Panc1 (cell line): ENCODE results near the gene METTL9. TPM values are rescaled to one million over a fixed set of nuclear protein-coding genes. Genes with fewer than 3 reads are reported as not detected.
"Not testable (repeated sequence)": the region's sequence is repeated elsewhere in the genome, so short reads cannot be mapped to it uniquely, and the experiment has no call there.

Experiments used
- ATAC-seq: fragments of 200-7000 bp; cut with Tn5 transposase; 2 replicates; pipeline ENCODE4 v1.9.1; 2020; ENCODE audit warnings: mild to moderate bottlenecking, moderate library complexity
- BruUV-seq: library from RNA; stranded (reverse); fragments of 400-500 nt; replicated peaks from 2 replicates; lab custom pipeline; 2021; lab: Mats Ljungman, UMichigan
- CTCF ChIA-PET: fragments of 300-600 bp; sonication (Branson Sonifier 250); formaldehyde crosslinking; loops from one replicate; lab custom pipeline; 2022; ENCODE audit warnings: antibody characterized with exemption; lab: Charles Lee
- POLR2A ChIA-PET: fragments of 300-600 bp; sonication (Branson Sonifier 250); formaldehyde crosslinking; loops from one replicate; lab custom pipeline; 2022; ENCODE audit warnings: antibody characterized with exemption; lab: Charles Lee
- DNase-seq: peaks from one replicate; pipeline ENCODE4 v3.0.0-alpha.2; 2010; ENCODE audit warnings: low read depth, low spot score
- H3K27ac ChIP-seq: 2 replicates; pipeline ENCODE4 v1.5.1; 2011; ENCODE audit warnings: mild to moderate bottlenecking, low read length, inconsistent platforms
- H3K27me3 ChIP-seq: fragments of 200-500 bp; sonication (Bioruptor generic); 2 replicates; pipeline ENCODE4 v1.6.0; 2014; ENCODE audit warnings: low read length, inconsistent platforms; ENCODE audit not compliant: control insufficient read depth, insufficient read depth
- H3K36me3 ChIP-seq: fragments of 200-500 bp; sonication (Bioruptor generic); 2 replicates; pipeline ENCODE4 v1.5.1; 2014; ENCODE audit warnings: inconsistent platforms, mild to moderate bottlenecking, low read length, moderate library complexity; ENCODE audit not compliant: control insufficient read depth, insufficient read depth
- H3K4me1 ChIP-seq: 2 replicates; pipeline ENCODE4 v1.5.1; 2011; ENCODE audit warnings: inconsistent platforms, mild to moderate bottlenecking, low read length, moderate library complexity; ENCODE audit not compliant: control insufficient read depth, insufficient read depth
- H3K4me3 ChIP-seq, 2 experiments: 2 replicates each; pipeline ENCODE4 v1.5.1; 2011 to 2012; ENCODE audit warnings: low read depth in 2 of 2, low read length in 2 of 2, mild to moderate bottlenecking in 2 of 2, inconsistent platforms in 1 of 2, moderate library complexity in 1 of 2
- H3K9me3 ChIP-seq: fragments of 200-500 bp; sonication (Bioruptor generic); 2 replicates; pipeline ENCODE4 v1.5.1; 2014; ENCODE audit warnings: low read depth, mild to moderate bottlenecking, inconsistent platforms, low read length, moderate library complexity; ENCODE audit not compliant: control insufficient read depth, insufficient read depth
- POLR2AphosphoS5 ChIP-seq: IDR thresholded peaks from 2 replicates; pipeline ENCODE4 v1.6.1; 2012; ENCODE audit warnings: mild to moderate bottlenecking, low read depth, low read length, moderate library complexity
- SIN3A ChIP-seq: IDR thresholded peaks from 2 replicates; pipeline ENCODE4 v1.6.1; 2012; ENCODE audit warnings: low read depth, mild to moderate bottlenecking, low read length, moderate library complexity, borderline replicate concordance; ENCODE audit not compliant: insufficient read depth
- TCF7L2 ChIP-seq: IDR thresholded peaks from 2 replicates; pipeline ENCODE4 v1.6.1; 2011; ENCODE audit warnings: mild to moderate bottlenecking, low read depth, low read length, inconsistent platforms
- in situ Hi-C: cut with HindIII; loops from 2 replicates; pipeline ENCODE4 v1.10.0; 2016; ENCODE audit warnings: low sequenced_read_pairs, low pct_unique_long_range_greater_than_20kb
- intact Hi-C: fragments of 100-400 bp; cut with micrococcal nuclease; formaldehyde crosslinking; loops from one replicate; pipeline ENCODE4 v1.10.0; 2022; ENCODE audit not compliant: unreplicated experiment
- total RNA-seq: library from RNA; stranded (reverse); gene quantifications from one replicate; pipeline ENCODE4 v1.2.1, GENCODE V29; 2021; ENCODE audit not compliant: unreplicated experiment
- TF ChIP-seq, protein P1 (sequence below), 2 experiments: IDR thresholded peaks; 2 replicates each; pipeline ENCODE4 v1.6.1; 2011 to 2012; ENCODE audit warnings: low read depth in 2 of 2, control low read depth in 1 of 2, low read length in 1 of 2, mild to moderate bottlenecking in 1 of 2, moderate library complexity in 1 of 2; ENCODE audit not compliant: insufficient read depth in 1 of 2
- TF ChIP-seq, protein P2 (sequence below): fragments of 450-650 bp; IDR thresholded peaks from 2 replicates; pipeline ENCODE4 v1.5.1; 2017; ENCODE audit warnings: mild to moderate bottlenecking

Gene METTL9
- total RNA-seq, 1 experiment from 2014 or later: 86.1 TPM

DNA sequence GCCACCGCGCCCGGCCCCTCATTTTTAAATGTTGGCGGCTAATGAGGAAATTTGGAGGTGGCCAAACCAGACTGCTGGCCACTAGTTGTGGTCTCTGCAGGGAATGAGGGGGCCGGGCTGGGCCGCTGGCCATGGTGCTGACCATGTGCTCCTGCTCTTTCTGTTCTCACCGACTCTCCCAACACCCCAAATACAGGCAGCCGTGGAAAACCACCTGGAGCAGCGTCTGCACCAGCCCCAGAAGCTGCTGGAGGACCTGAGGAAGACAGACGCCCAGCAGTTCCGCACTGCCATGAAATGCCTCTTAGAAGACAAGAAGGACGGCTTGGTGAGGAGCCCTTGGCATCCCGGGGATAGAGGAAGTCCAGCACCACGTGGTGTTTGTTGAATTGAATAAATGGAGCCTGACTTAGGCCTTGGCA lies 85.7 kb downstream of the METTL9 start:
- Histone ChIP-seq H3K9me3 (no peaks in the 10 kb centered on the region), H3K36me3 (no peaks in the 10 kb centered on the region), H3K4me1 (no peaks in the 10 kb centered on the region), H3K27me3 (peaks cover 7% of the 10 kb centered on the region; the same call in 1 of the 2 replicates), H3K4me3 (no peak overlapping the region), H3K27ac (no peak overlapping the region)
- in situ Hi-C loops: no loop called here
- no peak for ATAC-seq
- intact Hi-C loops: no loop called here
- BruUV-seq: no TSS peak
- ChIA-PET POLR2A (no interaction called here), CTCF (no interaction called here)
- DNase-seq: no peak
- no peak for TF ChIP-seq POLR2AphosphoS5
- TF ChIP-seq, protein P1, sequence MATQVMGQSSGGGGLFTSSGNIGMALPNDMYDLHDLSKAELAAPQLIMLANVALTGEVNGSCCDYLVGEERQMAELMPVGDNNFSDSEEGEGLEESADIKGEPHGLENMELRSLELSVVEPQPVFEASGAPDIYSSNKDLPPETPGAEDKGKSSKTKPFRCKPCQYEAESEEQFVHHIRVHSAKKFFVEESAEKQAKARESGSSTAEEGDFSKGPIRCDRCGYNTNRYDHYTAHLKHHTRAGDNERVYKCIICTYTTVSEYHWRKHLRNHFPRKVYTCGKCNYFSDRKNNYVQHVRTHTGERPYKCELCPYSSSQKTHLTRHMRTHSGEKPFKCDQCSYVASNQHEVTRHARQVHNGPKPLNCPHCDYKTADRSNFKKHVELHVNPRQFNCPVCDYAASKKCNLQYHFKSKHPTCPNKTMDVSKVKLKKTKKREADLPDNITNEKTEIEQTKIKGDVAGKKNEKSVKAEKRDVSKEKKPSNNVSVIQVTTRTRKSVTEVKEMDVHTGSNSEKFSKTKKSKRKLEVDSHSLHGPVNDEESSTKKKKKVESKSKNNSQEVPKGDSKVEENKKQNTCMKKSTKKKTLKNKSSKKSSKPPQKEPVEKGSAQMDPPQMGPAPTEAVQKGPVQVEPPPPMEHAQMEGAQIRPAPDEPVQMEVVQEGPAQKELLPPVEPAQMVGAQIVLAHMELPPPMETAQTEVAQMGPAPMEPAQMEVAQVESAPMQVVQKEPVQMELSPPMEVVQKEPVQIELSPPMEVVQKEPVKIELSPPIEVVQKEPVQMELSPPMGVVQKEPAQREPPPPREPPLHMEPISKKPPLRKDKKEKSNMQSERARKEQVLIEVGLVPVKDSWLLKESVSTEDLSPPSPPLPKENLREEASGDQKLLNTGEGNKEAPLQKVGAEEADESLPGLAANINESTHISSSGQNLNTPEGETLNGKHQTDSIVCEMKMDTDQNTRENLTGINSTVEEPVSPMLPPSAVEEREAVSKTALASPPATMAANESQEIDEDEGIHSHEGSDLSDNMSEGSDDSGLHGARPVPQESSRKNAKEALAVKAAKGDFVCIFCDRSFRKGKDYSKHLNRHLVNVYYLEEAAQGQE (IDR thresholded peaks at IDR 0.05; ENCODE audit: insufficient read depth in 1 of 2, low read depth in 2 of 2, low read length in 1 of 2): peak; percentile 81 to 87

DNA sequence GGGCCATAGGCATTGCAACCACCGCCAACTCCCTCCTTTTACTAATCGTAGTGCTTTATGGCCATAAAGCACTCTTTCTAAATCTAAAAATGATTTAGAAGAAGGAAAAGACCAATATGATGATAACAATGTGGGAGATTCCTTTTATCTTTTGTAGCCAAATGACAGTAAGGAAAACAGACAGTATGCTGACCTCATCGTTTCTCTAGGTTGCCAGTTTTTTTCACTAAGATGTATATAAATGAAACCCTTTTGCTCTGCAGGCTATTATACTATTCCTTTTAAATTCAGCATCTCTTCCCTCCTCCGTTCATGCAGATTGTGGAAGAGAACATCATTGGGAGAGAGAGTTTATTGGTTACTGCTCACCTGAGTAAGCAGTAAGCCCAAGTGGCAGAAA lies 89.7 kb downstream of the METTL9 start:
- ATAC-seq (no peak), DNase-seq (no peak)
- Histone ChIP-seq H3K36me3 (no peaks in the 10 kb centered on the region), H3K4me1 (no peaks in the 10 kb centered on the region), H3K27me3 (no peaks in the 10 kb centered on the region), H3K4me3 (no peak overlapping the region), H3K9me3 (no peaks in the 10 kb centered on the region), H3K27ac (no peak overlapping the region)
- intact Hi-C loops (no loop called here), in situ Hi-C loops (no loop called here)
- CTCF ChIA-PET: no interaction called here
- TF ChIP-seq, protein P1 (IDR thresholded peaks at IDR 0.05; ENCODE audit: insufficient read depth in 1 of 2, low read depth in 2 of 2, low read length in 1 of 2): no peak
- TF ChIP-seq, protein P2, sequence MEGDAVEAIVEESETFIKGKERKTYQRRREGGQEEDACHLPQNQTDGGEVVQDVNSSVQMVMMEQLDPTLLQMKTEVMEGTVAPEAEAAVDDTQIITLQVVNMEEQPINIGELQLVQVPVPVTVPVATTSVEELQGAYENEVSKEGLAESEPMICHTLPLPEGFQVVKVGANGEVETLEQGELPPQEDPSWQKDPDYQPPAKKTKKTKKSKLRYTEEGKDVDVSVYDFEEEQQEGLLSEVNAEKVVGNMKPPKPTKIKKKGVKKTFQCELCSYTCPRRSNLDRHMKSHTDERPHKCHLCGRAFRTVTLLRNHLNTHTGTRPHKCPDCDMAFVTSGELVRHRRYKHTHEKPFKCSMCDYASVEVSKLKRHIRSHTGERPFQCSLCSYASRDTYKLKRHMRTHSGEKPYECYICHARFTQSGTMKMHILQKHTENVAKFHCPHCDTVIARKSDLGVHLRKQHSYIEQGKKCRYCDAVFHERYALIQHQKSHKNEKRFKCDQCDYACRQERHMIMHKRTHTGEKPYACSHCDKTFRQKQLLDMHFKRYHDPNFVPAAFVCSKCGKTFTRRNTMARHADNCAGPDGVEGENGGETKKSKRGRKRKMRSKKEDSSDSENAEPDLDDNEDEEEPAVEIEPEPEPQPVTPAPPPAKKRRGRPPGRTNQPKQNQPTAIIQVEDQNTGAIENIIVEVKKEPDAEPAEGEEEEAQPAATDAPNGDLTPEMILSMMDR: no peak
- TF ChIP-seq SIN3A: no peak
- TF ChIP-seq TCF7L2: no peak
- no peak for TF ChIP-seq POLR2AphosphoS5
- POLR2A ChIA-PET: no interaction called here
- no TSS peak for BruUV-seq

DNA sequence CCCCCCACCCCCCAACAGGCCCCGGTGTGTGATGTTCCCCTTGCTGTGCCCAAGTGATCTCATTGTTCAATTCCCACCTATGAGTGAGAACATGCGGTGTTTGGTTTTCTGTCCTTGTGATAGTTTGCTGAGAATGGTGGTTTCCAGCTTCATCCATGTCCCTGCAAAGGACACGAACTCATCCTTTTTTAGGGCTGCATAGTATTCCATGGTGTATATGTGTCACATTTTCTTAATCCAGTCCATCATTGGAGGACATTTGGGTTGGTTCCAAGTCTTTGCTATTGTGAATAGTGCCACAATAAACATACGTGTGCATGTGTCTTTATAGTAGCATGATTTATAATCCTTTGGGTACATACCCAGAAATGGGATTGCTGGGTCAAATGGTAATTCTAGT lies 91.6 kb downstream of the METTL9 start:
- CTCF ChIA-PET, H3K4me3 ChIP-seq, intact Hi-C loops, H3K36me3 ChIP-seq, ATAC-seq, H3K27me3 ChIP-seq, in situ Hi-C loops, DNase-seq, POLR2A ChIA-PET, H3K27ac ChIP-seq, H3K9me3 ChIP-seq, H3K4me1 ChIP-seq, BruUV-seq: not testable (repeated sequence)
